ENCODE measurements around the gene DOCK1.

GRCh38 chr10:127451628-127452027 lies 546.4 kb downstream of the DOCK1 start:
- TF ChIP-seq EZH2phosphoT487 (IDR thresholded peaks at IDR 0.05; ENCODE audit: insufficient read depth, low read depth) (no peak), EZH2 (IDR thresholded peaks at IDR 0.05; ENCODE audit: insufficient read depth, poor library complexity, severe bottlenecking) (no peak)
